ENCODE measurements around the gene ELP6. TPM values are rescaled to one million over a fixed set of nuclear protein-coding genes. Genes with fewer than 3 reads are reported as not detected.

ELP6 gene
- polyA plus RNA-seq, 2 of the 4 experiments (the other 2 are of a cell fraction), result 39.4 to 42.0 TPM

DNA sequence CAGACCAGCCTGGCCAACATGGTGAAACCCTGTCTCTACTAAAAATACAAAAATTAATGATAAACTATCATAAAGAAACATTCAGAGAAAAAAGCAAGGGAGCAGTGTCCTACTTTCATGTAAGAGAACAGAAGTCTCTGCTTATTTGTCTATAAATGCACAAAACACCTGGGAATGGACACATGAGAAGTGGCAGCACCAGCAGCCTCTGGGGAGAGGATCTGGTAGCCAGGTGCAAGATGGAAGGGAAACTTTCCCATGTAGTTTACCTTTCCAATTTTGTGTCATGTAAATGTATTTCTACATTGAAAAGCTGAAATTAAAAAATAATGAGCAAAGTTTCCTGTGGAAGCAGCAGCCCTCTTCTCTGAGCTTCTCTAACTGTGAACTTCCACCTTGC lies 56.5 kb downstream of the ELP6 start:
- TF ChIP-seq HOXA7 (CRISPR knock-in tag; IDR thresholded peaks at IDR 0.05) (no peak), CHD2 (IDR thresholded peaks at IDR 0.05; ENCODE audit: low read length, partially characterized antibody) (no peak), CBX8 (IDR thresholded peaks at IDR 0.05) (no peak), EHF (CRISPR knock-in tag; IDR thresholded peaks at IDR 0.05) (no peak), CBX2 (IDR thresholded peaks at IDR 0.05; ENCODE audit: borderline replicate concordance, low read depth) (no peak), TP53 (CRISPR knock-in tag; IDR thresholded peaks at IDR 0.05) (no peak), MAFK (IDR thresholded peaks at IDR 0.05; ENCODE audit: partially characterized antibody) (no peak), RFX5 (IDR thresholded peaks at IDR 0.05) (no peak)
- FAIRE-seq, result no peak
- H3K4me1 ChIP-seq, result peaks cover 13% of the 10 kb centered on the region
- no peak for DNase-seq (ENCODE audit: low read depth in 1 of 2, low spot score in 1 of 2)
- H3K9me3 ChIP-seq, result no peaks in the 10 kb centered on the region
- ATAC-seq, result no peak
- H3K4me3 ChIP-seq, result no peak overlapping the region
- CTCF ChIA-PET, result interaction anchor here (1.2 to 1.7 kb wide), 3 partner anchors 18 to 36 kb away, joined by 3 to 4 read pairs (median 3); no protein-coding TSS in a partner anchor
- no peak overlapping the region for H3K27ac ChIP-seq
- POLR2A ChIA-PET, result no interaction called here
- no peak overlapping the region for H3K4me2 ChIP-seq

DNA sequence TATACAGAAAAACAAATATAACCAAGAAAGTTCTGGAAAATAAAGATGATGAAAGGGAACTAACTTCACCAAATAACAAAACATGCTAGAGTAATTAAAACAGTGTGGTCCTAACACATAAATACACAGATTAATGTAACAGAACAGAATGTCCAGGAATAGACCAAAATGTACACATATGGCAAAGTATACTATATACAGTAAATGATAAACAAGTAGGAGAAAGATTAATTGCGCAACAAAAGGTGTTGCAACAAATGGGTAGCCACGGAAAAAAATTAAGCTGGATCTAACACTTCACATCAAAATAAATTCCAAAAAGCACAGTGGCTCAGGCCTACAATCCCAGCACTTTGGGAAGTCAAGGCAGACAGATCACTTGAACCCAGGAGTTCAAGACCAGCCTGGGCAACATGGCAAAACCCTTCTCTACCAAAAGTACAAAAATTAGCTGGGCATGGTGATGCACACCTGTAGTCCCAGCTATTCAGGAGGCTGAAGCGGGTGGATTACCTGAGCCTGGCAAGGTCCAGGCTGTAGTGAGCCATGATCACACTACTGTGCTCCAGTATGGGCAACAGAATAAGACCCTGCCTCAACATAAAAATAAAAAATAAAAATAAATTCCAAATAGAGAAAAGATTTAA lies 57.6 kb downstream of the ELP6 start:
- FAIRE-seq, result no peak

DNA sequence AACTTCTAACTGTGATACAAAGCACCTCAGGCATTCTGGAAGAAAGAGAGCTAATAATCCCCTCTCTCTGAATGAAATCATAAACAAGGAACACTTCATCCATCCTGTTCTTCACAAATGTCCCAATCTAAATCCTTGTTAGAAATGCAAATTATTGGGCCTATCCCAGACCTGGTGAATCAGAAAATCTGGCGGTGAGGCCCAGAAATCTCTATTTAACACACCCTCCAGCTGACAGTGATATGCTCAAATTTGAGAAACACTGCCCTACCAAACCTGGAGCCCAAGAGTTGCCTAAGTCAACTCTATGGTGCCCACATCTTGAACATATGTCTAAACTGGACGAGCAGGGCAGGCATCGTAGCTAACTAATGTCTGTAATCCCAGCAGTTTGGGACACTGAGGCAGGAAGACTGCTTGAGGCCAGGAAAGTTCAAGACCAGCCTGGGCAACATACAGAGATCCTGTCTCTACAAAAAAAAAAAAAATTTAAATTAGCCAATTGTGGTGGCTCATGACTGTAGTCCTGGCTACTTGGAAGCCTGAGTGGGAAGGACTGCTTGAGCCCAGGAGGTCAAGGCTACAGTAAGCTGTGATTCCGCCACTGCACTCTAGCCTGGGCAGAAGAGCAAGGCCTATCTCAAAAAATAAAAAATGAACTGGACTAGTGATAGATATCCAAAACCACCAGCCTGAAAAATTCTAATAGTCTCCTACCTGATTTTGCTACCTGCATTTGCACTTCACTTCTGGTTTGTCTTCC lies 60.9 kb downstream of the ELP6 start:
- no peak for FAIRE-seq

More for the DNA sequence above, 57.6 kb downstream of the ELP6 start:
- DNase-seq (ENCODE audit: low read depth in 1 of 2, low spot score in 1 of 2), result no peak
- Histone ChIP-seq H3K4me2 (peak overlapping the region; percentile 45), H3K4me1 (peaks cover 13% of the 10 kb centered on the region), H3K27ac (no peak overlapping the region; a peak in 1 of 6 replicates), H3K4me3 (no peak overlapping the region), H3K9me3 (no peaks in the 10 kb centered on the region)
- 69% methylated on average over 3 of the region's 3 CpGs for WGBS (ENCODE audit: missing lambda C conversion rate)
- TF ChIP-seq RNF2 (IDR thresholded peaks at IDR 0.05; ENCODE audit: borderline replicate concordance, low read depth), result no peak
- TF ChIP-seq CEBPB (IDR thresholded peaks at IDR 0.05), result peak; percentile 95 to 96
- no peak for TF ChIP-seq RAD21 (conservative IDR thresholded peaks at IDR 0.05 in 1 of 2, IDR thresholded peaks at IDR 0.05 in 1 of 2)
- TF ChIP-seq TFCP2L1 (CRISPR knock-in tag; IDR thresholded peaks at IDR 0.05), result no peak
- TF ChIP-seq, protein P1, sequence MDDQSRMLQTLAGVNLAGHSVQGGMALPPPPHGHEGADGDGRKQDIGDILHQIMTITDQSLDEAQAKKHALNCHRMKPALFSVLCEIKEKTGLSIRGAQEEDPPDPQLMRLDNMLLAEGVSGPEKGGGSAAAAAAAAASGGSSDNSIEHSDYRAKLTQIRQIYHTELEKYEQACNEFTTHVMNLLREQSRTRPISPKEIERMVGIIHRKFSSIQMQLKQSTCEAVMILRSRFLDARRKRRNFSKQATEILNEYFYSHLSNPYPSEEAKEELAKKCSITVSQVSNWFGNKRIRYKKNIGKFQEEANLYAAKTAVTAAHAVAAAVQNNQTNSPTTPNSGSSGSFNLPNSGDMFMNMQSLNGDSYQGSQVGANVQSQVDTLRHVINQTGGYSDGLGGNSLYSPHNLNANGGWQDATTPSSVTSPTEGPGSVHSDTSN (IDR thresholded peaks at IDR 0.05), result no peak
- TF ChIP-seq EHF (CRISPR knock-in tag; IDR thresholded peaks at IDR 0.05), result no peak
- ChIA-PET POLR2A (no interaction called here), CTCF (no interaction called here)
- ATAC-seq, result no peak

More for the DNA sequence above, 60.9 kb downstream of the ELP6 start:
- Histone ChIP-seq H3K27ac (no peak overlapping the region), H3K4me1 (peaks cover 13% of the 10 kb centered on the region), H3K4me2 (no peak overlapping the region), H3K4me3 (no peak overlapping the region), H3K9me3 (no peaks in the 10 kb centered on the region)
- TF ChIP-seq FOXS1 (CRISPR knock-in tag; IDR thresholded peaks at IDR 0.05), result no peak
- TF ChIP-seq, protein P1 (IDR thresholded peaks at IDR 0.05), result no peak
- no peak for TF ChIP-seq KDM1A (IDR thresholded peaks at IDR 0.05; ENCODE audit: low read depth)
- no peak for TF ChIP-seq RARB (CRISPR knock-in tag; IDR thresholded peaks at IDR 0.05)
- TF ChIP-seq, protein P2, sequence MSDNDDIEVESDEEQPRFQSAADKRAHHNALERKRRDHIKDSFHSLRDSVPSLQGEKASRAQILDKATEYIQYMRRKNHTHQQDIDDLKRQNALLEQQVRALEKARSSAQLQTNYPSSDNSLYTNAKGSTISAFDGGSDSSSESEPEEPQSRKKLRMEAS (IDR thresholded peaks at IDR 0.05), result no peak
- TF ChIP-seq, protein P3, sequence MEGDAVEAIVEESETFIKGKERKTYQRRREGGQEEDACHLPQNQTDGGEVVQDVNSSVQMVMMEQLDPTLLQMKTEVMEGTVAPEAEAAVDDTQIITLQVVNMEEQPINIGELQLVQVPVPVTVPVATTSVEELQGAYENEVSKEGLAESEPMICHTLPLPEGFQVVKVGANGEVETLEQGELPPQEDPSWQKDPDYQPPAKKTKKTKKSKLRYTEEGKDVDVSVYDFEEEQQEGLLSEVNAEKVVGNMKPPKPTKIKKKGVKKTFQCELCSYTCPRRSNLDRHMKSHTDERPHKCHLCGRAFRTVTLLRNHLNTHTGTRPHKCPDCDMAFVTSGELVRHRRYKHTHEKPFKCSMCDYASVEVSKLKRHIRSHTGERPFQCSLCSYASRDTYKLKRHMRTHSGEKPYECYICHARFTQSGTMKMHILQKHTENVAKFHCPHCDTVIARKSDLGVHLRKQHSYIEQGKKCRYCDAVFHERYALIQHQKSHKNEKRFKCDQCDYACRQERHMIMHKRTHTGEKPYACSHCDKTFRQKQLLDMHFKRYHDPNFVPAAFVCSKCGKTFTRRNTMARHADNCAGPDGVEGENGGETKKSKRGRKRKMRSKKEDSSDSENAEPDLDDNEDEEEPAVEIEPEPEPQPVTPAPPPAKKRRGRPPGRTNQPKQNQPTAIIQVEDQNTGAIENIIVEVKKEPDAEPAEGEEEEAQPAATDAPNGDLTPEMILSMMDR (IDR thresholded peaks at IDR 0.05), result no peak
- no peak for TF ChIP-seq NR3C1 (IDR thresholded peaks at IDR 0.05)
- no peak for TF ChIP-seq BHLHE40 (IDR thresholded peaks at IDR 0.05; ENCODE audit: low read depth, low read length)
- TF ChIP-seq ZNF302 (CRISPR knock-in tag; IDR thresholded peaks at IDR 0.05), result no peak
- no peak for TF ChIP-seq POLR2AphosphoS2 (conservative IDR thresholded peaks at IDR 0.05; ENCODE audit: low read length)
- ChIA-PET POLR2A (no interaction called here), CTCF (interaction anchor here (0.7 to 1.2 kb wide), 2 partner anchors 23 to 202 kb away, joined by 3 read pairs; partner anchors contain the start of gene SCAP)
- DNase-seq (ENCODE audit: low read depth in 1 of 2, low spot score in 1 of 2) (no peak), ATAC-seq (no peak)
- 98% methylated on average over 4 of the region's 4 CpGs for WGBS (ENCODE audit: missing lambda C conversion rate)

Data from A549 (cell line).